ENCODE measurements around the gene ST6GAL2.

Gene ST6GAL2

DNA sequence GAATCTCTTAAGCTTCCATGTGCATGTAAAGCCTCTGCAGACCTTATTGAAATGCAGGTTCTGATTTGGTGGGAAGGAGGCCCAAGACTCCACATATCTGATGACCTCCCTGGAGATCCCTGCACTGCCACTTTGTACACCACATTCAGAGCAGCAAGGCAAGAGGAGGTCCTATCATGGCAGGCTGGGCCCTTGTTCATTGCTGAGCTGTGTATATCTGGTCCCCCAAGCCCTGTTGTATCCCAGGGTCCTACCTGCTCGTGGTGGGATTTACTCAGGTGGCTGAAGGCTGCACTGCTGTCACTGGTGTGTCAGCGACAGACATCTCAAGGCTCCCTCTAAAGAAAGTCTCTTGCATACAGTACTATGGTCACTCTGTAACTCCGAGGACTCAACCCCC, 114.2 kb downstream of the ST6GAL2 start:
- H3K4me3 ChIP-seq (ENCODE audit: low read depth in 1 of 2, low read length in 2 of 2) = no peak overlapping the region
- no peaks in the 10 kb centered on the region for H3K4me1 ChIP-seq (ENCODE audit: control insufficient read depth in 1 of 2, insufficient read depth in 2 of 2, low read length in 2 of 2)
- no peaks in the 10 kb centered on the region for H3K27me3 ChIP-seq (ENCODE audit: low read depth, low read length)
- H3K27ac ChIP-seq (ENCODE audit: low read length) = no peak overlapping the region
- peaks cover 0 to 4% of the 10 kb centered on the region in 2 donors for H3K9me3 ChIP-seq (ENCODE audit: control insufficient read depth in 1 of 2, low read length in 2 of 2)
- no peaks in the 10 kb centered on the region for H3K36me3 ChIP-seq (ENCODE audit: control insufficient read depth in 1 of 2, insufficient read depth in 2 of 2, low read length in 2 of 2)

- no peak overlapping the region for H3K4me3 ChIP-seq (ENCODE audit: low read depth in 1 of 2, low read length in 2 of 2)
- H3K9me3 ChIP-seq (ENCODE audit: control insufficient read depth in 1 of 2, low read length in 2 of 2) = peaks cover 0 to 3% of the 10 kb centered on the region in 2 donors
- no peaks in the 10 kb centered on the region for H3K4me1 ChIP-seq (ENCODE audit: control insufficient read depth in 1 of 2, insufficient read depth in 2 of 2, low read length in 2 of 2)
- H3K27me3 ChIP-seq (ENCODE audit: low read depth, low read length) = no peaks in the 10 kb centered on the region
- H3K36me3 ChIP-seq (ENCODE audit: control insufficient read depth in 1 of 2, insufficient read depth in 2 of 2, low read length in 2 of 2) = no peaks in the 10 kb centered on the region
- H3K27ac ChIP-seq (ENCODE audit: low read length) = no peak overlapping the region
These were observed 115.0 kb downstream of the ST6GAL2 start for GRCh38 chr2:106770986-106771385.

DNA sequence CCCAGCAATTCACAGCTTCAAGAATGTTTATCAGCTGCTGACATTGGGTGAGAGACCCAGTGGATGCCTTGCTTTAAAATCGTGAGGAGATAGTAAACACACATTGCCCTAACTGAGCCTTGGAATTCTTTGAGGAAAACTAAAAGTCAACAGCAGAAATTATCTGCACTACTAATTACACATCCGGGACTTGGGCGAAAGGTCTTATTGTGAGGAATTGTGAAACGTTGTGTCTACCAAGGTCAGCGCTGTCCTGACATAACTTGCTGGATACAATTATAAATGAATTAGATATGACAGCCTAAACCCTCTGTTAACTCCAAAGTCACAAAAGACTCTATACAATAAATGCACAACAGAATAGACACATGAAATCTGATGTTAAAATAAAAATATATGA, 121.4 kb downstream of the ST6GAL2 start:
- H3K27ac ChIP-seq (ENCODE audit: low read length) = no peak overlapping the region
- H3K36me3 ChIP-seq (ENCODE audit: control insufficient read depth in 1 of 2, insufficient read depth in 2 of 2, low read length in 2 of 2) = no peaks in the 10 kb centered on the region
- H3K9me3 ChIP-seq (ENCODE audit: control insufficient read depth in 1 of 2, low read length in 2 of 2) = no peaks in the 10 kb centered on the region
- no peak overlapping the region for H3K4me3 ChIP-seq (ENCODE audit: low read depth in 1 of 2, low read length in 2 of 2)
- H3K4me1 ChIP-seq (ENCODE audit: control insufficient read depth in 1 of 2, insufficient read depth in 2 of 2, low read length in 2 of 2) = no peaks in the 10 kb centered on the region
- H3K27me3 ChIP-seq (ENCODE audit: low read depth, low read length) = no peaks in the 10 kb centered on the region

GRCh38 chr2:106759966-106760365, 126.0 kb downstream of the ST6GAL2 start:
- no peak overlapping the region for H3K4me3 ChIP-seq (ENCODE audit: low read depth in 1 of 2, low read length in 2 of 2)
- H3K4me1 ChIP-seq (ENCODE audit: control insufficient read depth in 1 of 2, insufficient read depth in 2 of 2, low read length in 2 of 2) = no peaks in the 10 kb centered on the region
- no peaks in the 10 kb centered on the region for H3K27me3 ChIP-seq (ENCODE audit: low read depth, low read length)
- no peaks in the 10 kb centered on the region for H3K9me3 ChIP-seq (ENCODE audit: control insufficient read depth in 1 of 2, low read length in 2 of 2)
- no peaks in the 10 kb centered on the region for H3K36me3 ChIP-seq (ENCODE audit: control insufficient read depth in 1 of 2, insufficient read depth in 2 of 2, low read length in 2 of 2)
- no peak overlapping the region for H3K27ac ChIP-seq (ENCODE audit: low read length)

DNA sequence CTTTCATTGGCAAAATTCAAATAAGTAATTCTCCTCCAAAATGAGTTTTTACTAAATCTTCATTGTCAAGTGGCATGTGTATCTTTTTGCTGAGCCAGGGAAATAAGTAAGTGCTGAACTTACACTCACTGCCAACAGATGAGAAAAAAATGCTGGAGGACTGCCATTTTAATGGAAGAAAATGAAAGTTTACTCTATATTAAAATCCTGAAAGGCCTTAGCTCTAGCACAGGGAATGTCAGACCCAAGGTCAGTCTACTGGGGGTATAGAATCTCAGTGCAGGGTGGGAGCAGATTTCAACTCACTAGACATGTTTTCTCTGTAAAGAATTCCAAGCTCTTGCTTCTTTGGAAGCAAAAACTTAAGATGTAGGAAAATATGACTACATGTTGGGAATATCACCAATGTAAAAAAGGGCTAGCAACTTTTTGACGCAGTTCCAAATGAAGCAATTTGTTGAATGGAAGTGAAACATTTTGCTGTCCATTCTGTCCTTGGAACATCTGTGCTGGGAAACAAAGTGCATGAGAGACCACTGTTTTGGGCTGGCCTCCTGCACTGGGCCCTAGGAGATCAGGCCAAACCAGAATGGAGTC, 127.0 kb downstream of the ST6GAL2 start:
- Histone ChIP-seq H3K27me3 (ENCODE audit: low read depth, low read length) (no peaks in the 10 kb centered on the region), H3K9me3 (ENCODE audit: control insufficient read depth in 1 of 2, low read length in 2 of 2) (no peaks in the 10 kb centered on the region), H3K36me3 (ENCODE audit: control insufficient read depth in 1 of 2, insufficient read depth in 2 of 2, low read length in 2 of 2) (no peaks in the 10 kb centered on the region), H3K4me1 (ENCODE audit: control insufficient read depth in 1 of 2, insufficient read depth in 2 of 2, low read length in 2 of 2) (no peaks in the 10 kb centered on the region), H3K27ac (ENCODE audit: low read length) (no peak overlapping the region), H3K4me3 (ENCODE audit: low read depth in 1 of 2, low read length in 2 of 2) (no peak overlapping the region)
